Rectal smooth muscle tissue (tissue), 1 donor: ENCODE data around the gene ZNF784.

ENCODE experiments used
- H3K27ac ChIP-seq: one replicate; pipeline ENCODE4 v1.7.0; 2013; ENCODE audit warnings: low read depth, low read length, inconsistent platforms
- H3K27me3 ChIP-seq: one replicate; pipeline ENCODE4 v1.7.0; 2013; ENCODE audit warnings: low read length; ENCODE audit not compliant: control insufficient read depth, insufficient read depth
- H3K36me3 ChIP-seq: one replicate; pipeline ENCODE4 v1.7.0; 2013; ENCODE audit warnings: low read length; ENCODE audit not compliant: control insufficient read depth, insufficient read depth
- H3K4me1 ChIP-seq: one replicate; pipeline ENCODE4 v1.7.0; 2013; ENCODE audit warnings: low read length; ENCODE audit not compliant: control insufficient read depth, insufficient read depth
- H3K4me3 ChIP-seq: one replicate; pipeline ENCODE4 v1.7.0; 2013; ENCODE audit warnings: low read length
- H3K9ac ChIP-seq: one replicate; pipeline ENCODE4 v1.7.0; 2013; ENCODE audit warnings: low read length

Gene ZNF784

GRCh38 chr19:55666343-55667005, 42.1 kb upstream of the ZNF784 start:
- no peak overlapping the region for H3K27ac ChIP-seq
- no peaks in the 10 kb centered on the region for H3K27me3 ChIP-seq
- H3K36me3 ChIP-seq, result peaks cover 66% of the 10 kb centered on the region
- H3K9ac ChIP-seq, result no peak overlapping the region
- H3K4me3 ChIP-seq, result no peak overlapping the region
- no peaks in the 10 kb centered on the region for H3K4me1 ChIP-seq

- Histone ChIP-seq H3K27ac (no peak overlapping the region), H3K9ac (no peak overlapping the region), H3K4me3 (no peak overlapping the region), H3K4me1 (no peaks in the 10 kb centered on the region), H3K36me3 (peaks cover 58% of the 10 kb centered on the region), H3K27me3 (no peaks in the 10 kb centered on the region)
Observed at GRCh38 chr19:55663846-55664536, 39.6 kb upstream of the ZNF784 start.

- H3K4me1 ChIP-seq, result peaks cover 9% of the 10 kb centered on the region
- H3K36me3 ChIP-seq, result peaks cover 46% of the 10 kb centered on the region
- H3K27ac ChIP-seq, result no peak overlapping the region
Observed at GRCh38 chr19:55661826-55662225, 37.5 kb upstream of the ZNF784 start.

GRCh38 chr19:55660991-55661390, 36.6 kb upstream of the ZNF784 start:
- H3K4me1 ChIP-seq, result peaks cover 17% of the 10 kb centered on the region
- H3K27ac ChIP-seq, result no peak overlapping the region
- peaks cover 44% of the 10 kb centered on the region for H3K36me3 ChIP-seq
- no peaks in the 10 kb centered on the region for H3K27me3 ChIP-seq
- no peak overlapping the region for H3K9ac ChIP-seq
- no peak overlapping the region for H3K4me3 ChIP-seq

More at GRCh38 chr19:55661826-55662225, 37.5 kb upstream of the ZNF784 start:
- Histone ChIP-seq H3K9ac (no peak overlapping the region), H3K27me3 (no peaks in the 10 kb centered on the region), H3K4me3 (no peak overlapping the region)

GRCh38 chr19:55660404-55660803, 36.0 kb upstream of the ZNF784 start:
- Histone ChIP-seq H3K36me3 (peaks cover 42% of the 10 kb centered on the region), H3K9ac (no peak overlapping the region), H3K4me1 (peaks cover 21% of the 10 kb centered on the region), H3K27ac (no peak overlapping the region), H3K27me3 (no peaks in the 10 kb centered on the region), H3K4me3 (no peak overlapping the region)

- peaks cover 21% of the 10 kb centered on the region for H3K4me1 ChIP-seq
- no peak overlapping the region for H3K27ac ChIP-seq
- H3K27me3 ChIP-seq, result no peaks in the 10 kb centered on the region
- H3K4me3 ChIP-seq, result no peak overlapping the region
- peaks cover 39% of the 10 kb centered on the region for H3K36me3 ChIP-seq
- no peak overlapping the region for H3K9ac ChIP-seq
Observed at GRCh38 chr19:55659822-55660221, 35.5 kb upstream of the ZNF784 start.

GRCh38 chr19:55658846-55659459, 34.6 kb upstream of the ZNF784 start:
- H3K4me1 ChIP-seq, result peaks cover 21% of the 10 kb centered on the region
- peaks cover 32% of the 10 kb centered on the region for H3K36me3 ChIP-seq
- no peaks in the 10 kb centered on the region for H3K27me3 ChIP-seq
- H3K27ac ChIP-seq, result no peak overlapping the region
- H3K9ac ChIP-seq, result no peak overlapping the region
- H3K4me3 ChIP-seq, result no peak overlapping the region

- Histone ChIP-seq H3K36me3 (peaks cover 16% of the 10 kb centered on the region), H3K9ac (no peak overlapping the region), H3K27ac (no peak overlapping the region), H3K27me3 (no peaks in the 10 kb centered on the region), H3K4me3 (peak overlapping the region; percentile 80), H3K4me1 (peaks cover 21% of the 10 kb centered on the region)
Observed at GRCh38 chr19:55656988-55657747, 32.8 kb upstream of the ZNF784 start.

- peaks cover 11% of the 10 kb centered on the region for H3K36me3 ChIP-seq
- H3K4me1 ChIP-seq, result peaks cover 21% of the 10 kb centered on the region
- no peaks in the 10 kb centered on the region for H3K27me3 ChIP-seq
- H3K9ac ChIP-seq, result no peak overlapping the region
- peak overlapping the region; percentile 80 for H3K4me3 ChIP-seq
- no peak overlapping the region for H3K27ac ChIP-seq
Observed at GRCh38 chr19:55656552-55656951, 32.2 kb upstream of the ZNF784 start.

GRCh38 chr19:55655648-55656040, 31.3 kb upstream of the ZNF784 start:
- Histone ChIP-seq H3K9ac (peak overlapping the region; percentile 35), H3K4me1 (peaks cover 21% of the 10 kb centered on the region), H3K27ac (peak overlapping the region; percentile 98), H3K4me3 (peak overlapping the region; percentile 80), H3K36me3 (peaks cover 4% of the 10 kb centered on the region), H3K27me3 (no peaks in the 10 kb centered on the region)

- Histone ChIP-seq H3K36me3 (peaks cover 4% of the 10 kb centered on the region), H3K4me1 (peaks cover 21% of the 10 kb centered on the region)
Observed at GRCh38 chr19:55654868-55655647, 30.7 kb upstream of the ZNF784 start, which contains the start of gene U2AF2. Gene U2AF2, plus strand, starts transcription at chr19:55655035. Its CDS starts 70 bp downstream, at chr19:55655105.

More at GRCh38 chr19:55654868-55655647, 30.7 kb upstream of the ZNF784 start, which contains the start of gene U2AF2:
- no peaks in the 10 kb centered on the region for H3K27me3 ChIP-seq
- H3K4me3 ChIP-seq, result peak within 1 kb of the TSS; percentile 84
- H3K27ac ChIP-seq, result peak within 1 kb of the TSS; percentile 99
- peak within 1 kb of the TSS; percentile 100 for H3K9ac ChIP-seq
